ENCODE data around the gene CRIM1.

Gene CRIM1

DNA sequence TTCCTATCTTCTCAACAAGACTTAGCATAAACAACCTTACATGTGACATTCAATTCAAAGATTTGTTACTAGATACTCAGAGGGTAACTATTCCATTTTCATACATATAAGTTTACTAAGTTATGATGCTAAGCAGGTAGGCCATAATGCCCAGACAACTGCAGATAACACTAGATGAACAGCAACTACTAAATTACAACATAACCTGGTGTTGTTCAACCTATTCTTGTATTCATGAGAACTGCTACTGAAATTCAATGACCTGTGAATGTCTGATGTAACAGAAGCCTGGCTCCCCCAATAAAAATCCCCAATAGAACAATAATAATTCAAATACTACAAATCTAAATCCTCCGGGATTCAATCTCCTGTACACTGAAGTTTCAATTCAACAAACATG, 217.6 kb downstream of the CRIM1 start:
- ATAC-seq (ENCODE audit: insufficient read depth, low read depth) (no peak), DNase-seq (no peak)
- Histone ChIP-seq H3K9ac (ENCODE audit: low read depth, low read length) (no peak overlapping the region), H3K4me1 (ENCODE audit: insufficient read depth, low read length) (no peaks in the 10 kb centered on the region), H3K79me2 (ENCODE audit: insufficient read depth, low read length) (no peaks in the 10 kb centered on the region), H2AFZ (ENCODE audit: low read depth, low read length) (no peak overlapping the region), H3K4me3 (ENCODE audit: low read depth in 1 of 2, low read length in 2 of 2) (no peak overlapping the region), H3K4me2 (ENCODE audit: insufficient read depth, low read length) (no peak overlapping the region), H3K27me3 (ENCODE audit: insufficient read depth, low read length, poor library complexity) (no peaks in the 10 kb centered on the region), H3K36me3 (ENCODE audit: insufficient read depth, low read length) (peaks cover 37% of the 10 kb centered on the region), H3K27ac (ENCODE audit: low read length) (no peak overlapping the region), H3K9me3 (ENCODE audit: insufficient read depth, low read length, severe bottlenecking) (no peaks in the 10 kb centered on the region), H4K20me1 (ENCODE audit: insufficient read depth, low read length) (no peaks in the 10 kb centered on the region)
- TF ChIP-seq EZH2 (IDR thresholded peaks at IDR 0.05; ENCODE audit: borderline replicate concordance, low read depth, low read length, severe bottlenecking), result no peak
- TF ChIP-seq, protein P1, sequence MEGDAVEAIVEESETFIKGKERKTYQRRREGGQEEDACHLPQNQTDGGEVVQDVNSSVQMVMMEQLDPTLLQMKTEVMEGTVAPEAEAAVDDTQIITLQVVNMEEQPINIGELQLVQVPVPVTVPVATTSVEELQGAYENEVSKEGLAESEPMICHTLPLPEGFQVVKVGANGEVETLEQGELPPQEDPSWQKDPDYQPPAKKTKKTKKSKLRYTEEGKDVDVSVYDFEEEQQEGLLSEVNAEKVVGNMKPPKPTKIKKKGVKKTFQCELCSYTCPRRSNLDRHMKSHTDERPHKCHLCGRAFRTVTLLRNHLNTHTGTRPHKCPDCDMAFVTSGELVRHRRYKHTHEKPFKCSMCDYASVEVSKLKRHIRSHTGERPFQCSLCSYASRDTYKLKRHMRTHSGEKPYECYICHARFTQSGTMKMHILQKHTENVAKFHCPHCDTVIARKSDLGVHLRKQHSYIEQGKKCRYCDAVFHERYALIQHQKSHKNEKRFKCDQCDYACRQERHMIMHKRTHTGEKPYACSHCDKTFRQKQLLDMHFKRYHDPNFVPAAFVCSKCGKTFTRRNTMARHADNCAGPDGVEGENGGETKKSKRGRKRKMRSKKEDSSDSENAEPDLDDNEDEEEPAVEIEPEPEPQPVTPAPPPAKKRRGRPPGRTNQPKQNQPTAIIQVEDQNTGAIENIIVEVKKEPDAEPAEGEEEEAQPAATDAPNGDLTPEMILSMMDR (IDR thresholded peaks at IDR 0.05; ENCODE audit: borderline replicate concordance, extremely low read depth, low read length, poor library complexity, severe bottlenecking), result no peak

DNA sequence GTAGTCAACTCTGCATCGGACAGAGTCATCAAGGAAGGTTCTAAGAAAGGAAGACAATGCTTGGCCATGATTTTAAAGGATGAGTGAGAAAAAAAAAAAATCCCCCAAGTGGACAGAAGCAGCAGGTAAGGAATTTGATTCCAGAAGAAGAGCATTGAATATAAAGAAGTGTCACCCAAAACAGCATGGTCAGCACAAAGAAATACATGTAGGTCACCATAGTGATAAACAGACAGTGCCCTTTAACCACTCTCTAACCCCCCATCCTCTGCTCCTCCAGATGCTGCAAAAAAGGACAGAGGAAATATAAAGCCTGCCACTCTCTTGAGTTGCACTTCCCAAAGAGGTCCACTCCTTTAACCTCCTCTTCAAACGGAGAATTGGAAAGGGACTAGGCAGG, 219.0 kb downstream of the CRIM1 start:
- Histone ChIP-seq H2AFZ (ENCODE audit: low read depth, low read length) (no peak overlapping the region), H3K9ac (ENCODE audit: low read depth, low read length) (no peak overlapping the region), H3K9me3 (ENCODE audit: insufficient read depth, low read length, severe bottlenecking) (no peaks in the 10 kb centered on the region), H3K27ac (ENCODE audit: low read length) (no peak overlapping the region), H3K27me3 (ENCODE audit: insufficient read depth, low read length, poor library complexity) (no peaks in the 10 kb centered on the region), H3K79me2 (ENCODE audit: insufficient read depth, low read length) (no peaks in the 10 kb centered on the region), H3K4me2 (ENCODE audit: insufficient read depth, low read length) (no peak overlapping the region), H3K4me3 (ENCODE audit: low read depth in 1 of 2, low read length in 2 of 2) (no peak overlapping the region), H4K20me1 (ENCODE audit: insufficient read depth, low read length) (no peaks in the 10 kb centered on the region), H3K4me1 (ENCODE audit: insufficient read depth, low read length) (no peaks in the 10 kb centered on the region), H3K36me3 (ENCODE audit: insufficient read depth, low read length) (peaks cover 48% of the 10 kb centered on the region)
- no peak for TF ChIP-seq EZH2 (IDR thresholded peaks at IDR 0.05; ENCODE audit: borderline replicate concordance, low read depth, low read length, severe bottlenecking)
- TF ChIP-seq, protein P1 (IDR thresholded peaks at IDR 0.05; ENCODE audit: borderline replicate concordance, extremely low read depth, low read length, poor library complexity, severe bottlenecking), result no peak
- no peak for ATAC-seq (ENCODE audit: insufficient read depth, low read depth)
- DNase-seq, result no peak

DNA sequence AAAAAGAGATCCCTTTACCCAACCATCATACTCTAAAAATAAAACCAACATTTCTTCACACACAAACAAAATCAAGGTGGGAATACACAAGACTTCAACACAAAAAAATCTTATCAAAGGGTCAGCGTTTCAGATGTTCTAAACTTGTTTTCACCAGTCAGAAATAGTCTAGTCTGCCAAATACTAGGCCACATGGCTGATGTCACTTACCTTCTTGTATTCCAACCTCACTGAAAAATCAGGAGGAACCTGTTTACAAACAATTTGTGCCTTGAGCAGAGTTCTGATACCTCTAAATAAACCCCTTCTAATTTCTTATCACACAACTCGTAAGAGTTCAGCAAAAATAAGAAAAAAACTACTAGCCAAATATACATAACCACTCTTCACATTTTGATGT, 222.3 kb downstream of the CRIM1 start:
- Histone ChIP-seq H3K9ac (ENCODE audit: low read depth, low read length) (no peak overlapping the region), H3K4me3 (ENCODE audit: low read depth in 1 of 2, low read length in 2 of 2) (no peak overlapping the region), H3K9me3 (ENCODE audit: insufficient read depth, low read length, severe bottlenecking) (no peaks in the 10 kb centered on the region), H3K79me2 (ENCODE audit: insufficient read depth, low read length) (no peaks in the 10 kb centered on the region), H3K4me1 (ENCODE audit: insufficient read depth, low read length) (no peaks in the 10 kb centered on the region), H3K36me3 (ENCODE audit: insufficient read depth, low read length) (peaks cover 70% of the 10 kb centered on the region), H4K20me1 (ENCODE audit: insufficient read depth, low read length) (no peaks in the 10 kb centered on the region), H3K27ac (ENCODE audit: low read length) (no peak overlapping the region), H3K27me3 (ENCODE audit: insufficient read depth, low read length, poor library complexity) (no peaks in the 10 kb centered on the region), H2AFZ (ENCODE audit: low read depth, low read length) (no peak overlapping the region), H3K4me2 (ENCODE audit: insufficient read depth, low read length) (no peak overlapping the region)
- ATAC-seq (ENCODE audit: insufficient read depth, low read depth) (no peak), DNase-seq (no peak)
- TF ChIP-seq, protein P1 (IDR thresholded peaks at IDR 0.05; ENCODE audit: borderline replicate concordance, extremely low read depth, low read length, poor library complexity, severe bottlenecking), result no peak
- TF ChIP-seq EZH2 (IDR thresholded peaks at IDR 0.05; ENCODE audit: borderline replicate concordance, low read depth, low read length, severe bottlenecking), result no peak

Measured in DND-41 (cell line).